ENCODE data around the gene FES.

DNA sequence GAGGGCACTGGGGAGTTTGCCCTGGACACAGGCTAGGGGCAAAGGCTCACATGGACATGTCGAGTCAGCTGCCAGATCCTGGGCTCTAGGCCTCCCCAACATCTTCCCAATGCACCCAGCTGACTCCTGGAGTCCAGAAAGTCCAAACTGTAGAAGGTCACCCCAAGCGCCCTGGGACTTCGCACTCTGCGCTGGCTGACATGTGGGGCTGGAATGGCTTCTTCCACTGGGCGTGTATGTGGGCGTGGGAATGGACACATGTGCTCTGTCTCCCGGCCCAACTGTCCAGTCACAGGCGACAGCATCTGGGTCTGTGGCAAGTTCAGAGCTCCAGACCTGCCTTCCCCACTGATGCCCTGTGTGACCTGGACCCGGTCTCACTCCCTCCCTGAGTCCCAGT lies 29.2 kb upstream of the FES start:
- TF ChIP-seq, protein P1, sequence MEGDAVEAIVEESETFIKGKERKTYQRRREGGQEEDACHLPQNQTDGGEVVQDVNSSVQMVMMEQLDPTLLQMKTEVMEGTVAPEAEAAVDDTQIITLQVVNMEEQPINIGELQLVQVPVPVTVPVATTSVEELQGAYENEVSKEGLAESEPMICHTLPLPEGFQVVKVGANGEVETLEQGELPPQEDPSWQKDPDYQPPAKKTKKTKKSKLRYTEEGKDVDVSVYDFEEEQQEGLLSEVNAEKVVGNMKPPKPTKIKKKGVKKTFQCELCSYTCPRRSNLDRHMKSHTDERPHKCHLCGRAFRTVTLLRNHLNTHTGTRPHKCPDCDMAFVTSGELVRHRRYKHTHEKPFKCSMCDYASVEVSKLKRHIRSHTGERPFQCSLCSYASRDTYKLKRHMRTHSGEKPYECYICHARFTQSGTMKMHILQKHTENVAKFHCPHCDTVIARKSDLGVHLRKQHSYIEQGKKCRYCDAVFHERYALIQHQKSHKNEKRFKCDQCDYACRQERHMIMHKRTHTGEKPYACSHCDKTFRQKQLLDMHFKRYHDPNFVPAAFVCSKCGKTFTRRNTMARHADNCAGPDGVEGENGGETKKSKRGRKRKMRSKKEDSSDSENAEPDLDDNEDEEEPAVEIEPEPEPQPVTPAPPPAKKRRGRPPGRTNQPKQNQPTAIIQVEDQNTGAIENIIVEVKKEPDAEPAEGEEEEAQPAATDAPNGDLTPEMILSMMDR (IDR thresholded peaks at IDR 0.05 in 4 of 5, conservative IDR thresholded peaks at IDR 0.05 in 1 of 5), result no peak
- no peak for TF ChIP-seq POLR2A (IDR thresholded peaks at IDR 0.05)

Measured in gastrocnemius medialis (tissue), 4 donors.